HEK293 (cell line): ENCODE measurements around the gene MOGAT3.

Source experiments
- CTCF ChIA-PET: fragments of 350-600 bp; formaldehyde crosslinking; extraction: SDS; loops from one replicate; lab custom pipeline; 2021; ENCODE audit warnings: antibody characterized with exemption; lab: Yijun Ruan, JAX
- POLR2A ChIA-PET: fragments of 300-600 bp; formaldehyde crosslinking; extraction: SDS; loops from one replicate; lab custom pipeline; 2020; ENCODE audit warnings: antibody characterized with exemption, inconsistent platforms; lab: Yijun Ruan, JAX
- H3K27ac ChIP-seq: fragments of 200-500 bp; sonication (Bioruptor generic); 2 replicates; pipeline ENCODE4 v1.5.1; 2014; ENCODE audit warnings: low read depth, low read length, control low read depth, inconsistent platforms; ENCODE audit errors: extremely low read depth
- H3K36me3 ChIP-seq, 2 experiments: fragments of 200-500 bp in 1 of 2; sonication (Bioruptor generic) in 1 of 2; 1 replicate in 1 of 2; 2 replicates in 1 of 2; pipeline ENCODE4 v1.5.1; 2014 to 2017; ENCODE audit warnings: inconsistent platforms in 2 of 2, low read length in 2 of 2; ENCODE audit not compliant: control insufficient read depth in 2 of 2, insufficient read depth in 1 of 2
- H3K4me1 ChIP-seq: fragments of 200-500 bp; sonication (Bioruptor generic); 2 replicates; pipeline ENCODE4 v1.5.1; 2014; ENCODE audit warnings: mild to moderate bottlenecking, low read length, inconsistent platforms; ENCODE audit not compliant: control insufficient read depth, insufficient read depth
- H3K4me3 ChIP-seq: 2 replicates; pipeline ENCODE4 v1.5.1; 2011; ENCODE audit warnings: low read depth, mild to moderate bottlenecking, control low read depth, low read length, moderate library complexity
- H3K9me3 ChIP-seq: fragments of 200-500 bp; sonication (Bioruptor generic); 2 replicates; pipeline ENCODE4 v1.5.1; 2014; ENCODE audit warnings: low read depth, low read length, inconsistent platforms; ENCODE audit not compliant: control insufficient read depth, insufficient read depth
- BCL11B ChIP-seq: fragments of 450-650 bp; formaldehyde crosslinking; IDR thresholded peaks from 2 replicates; pipeline ENCODE4 v1.5.1; 2016; ENCODE audit warnings: low read depth, missing biosample characterization, missing genetic modification characterization
- HOXC10 ChIP-seq: sonication (generic); formaldehyde crosslinking; IDR thresholded peaks from 2 replicates; pipeline ENCODE4 v1.8.1; 2023; ENCODE audit warnings: mild to moderate bottlenecking, missing genetic modification reagents
- KLF16 ChIP-seq: fragments of 450-650 bp; formaldehyde crosslinking; IDR thresholded peaks from 2 replicates; pipeline ENCODE4 v1.5.1; 2017; ENCODE audit warnings: missing biosample characterization, missing genetic modification characterization
- MEIS1 ChIP-seq: sonication (generic); formaldehyde crosslinking; IDR thresholded peaks from 2 replicates; pipeline ENCODE4 v1.8.1; 2022; ENCODE audit warnings: missing genetic modification reagents, mild to moderate bottlenecking, borderline replicate concordance
- MZF1 ChIP-seq: fragments of 450-650 bp; formaldehyde crosslinking; IDR thresholded peaks from 2 replicates; pipeline ENCODE4 v1.5.1; 2017; ENCODE audit warnings: missing biosample characterization, missing genetic modification characterization, borderline replicate concordance
- SP2 ChIP-seq: fragments of 450-650 bp; formaldehyde crosslinking; IDR thresholded peaks from 2 replicates; pipeline ENCODE4 v1.5.1; 2016; ENCODE audit warnings: missing biosample characterization, missing genetic modification characterization
- ZBTB17 ChIP-seq: fragments of 450-650 bp; formaldehyde crosslinking; IDR thresholded peaks from 2 replicates; pipeline ENCODE4 v1.5.1; 2016; ENCODE audit warnings: missing biosample characterization, missing genetic modification characterization
- ZBTB44 ChIP-seq: fragments of 450-650 bp; IDR thresholded peaks from 2 replicates; pipeline ENCODE4 v1.5.1; 2018; ENCODE audit warnings: missing biosample characterization, mild to moderate bottlenecking, missing genetic modification characterization
- ZNF112 ChIP-seq: fragments of 450-650 bp; formaldehyde crosslinking; IDR thresholded peaks from 2 replicates; pipeline ENCODE4 v1.5.0; 2017; ENCODE audit warnings: missing biosample characterization, missing genetic modification characterization
- ZNF202 ChIP-seq: fragments of 450-650 bp; formaldehyde crosslinking; IDR thresholded peaks from 2 replicates; pipeline ENCODE4 v1.5.1; 2016; ENCODE audit warnings: missing biosample characterization, missing genetic modification characterization, borderline replicate concordance
- ZNF211 ChIP-seq: fragments of 450-650 bp; formaldehyde crosslinking; IDR thresholded peaks from 2 replicates; pipeline ENCODE4 v1.5.1; 2016; ENCODE audit warnings: low read depth, missing biosample characterization, missing genetic modification characterization
- ZNF274 ChIP-seq, 2 experiments: fragments of 200-500 bp in 1 of 2; fragments of 450-650 bp in 1 of 2; sonication (Bioruptor generic) in 1 of 2; formaldehyde crosslinking in 1 of 2; IDR thresholded peaks; 2 replicates each; pipeline versions ENCODE4 v1.5.1 to v1.6.1; 2014 to 2016; ENCODE audit warnings: borderline replicate concordance in 1 of 2, inconsistent platforms in 1 of 2, low read length in 1 of 2, missing biosample characterization in 1 of 2, missing genetic modification characterization in 1 of 2
- ZNF362 ChIP-seq: fragments of 450-650 bp; formaldehyde crosslinking; IDR thresholded peaks from 2 replicates; pipeline ENCODE4 v1.5.1; 2016; ENCODE audit warnings: missing biosample characterization, missing genetic modification characterization
- ZNF366 ChIP-seq: fragments of 450-650 bp; formaldehyde crosslinking; conservative IDR thresholded peaks from 2 replicates; pipeline ENCODE4 v1.5.1; 2016; ENCODE audit warnings: missing biosample characterization, missing genetic modification characterization
- ZNF433 ChIP-seq: fragments of 450-650 bp; formaldehyde crosslinking; IDR thresholded peaks from 2 replicates; pipeline ENCODE4 v1.5.1; 2016; ENCODE audit warnings: missing biosample characterization, missing genetic modification characterization, low read depth
- ZNF585B ChIP-seq: fragments of 450-650 bp; formaldehyde crosslinking; IDR thresholded peaks from 2 replicates; pipeline ENCODE4 v1.5.1; 2016; ENCODE audit warnings: missing biosample characterization, missing genetic modification characterization
- ZNF600 ChIP-seq: fragments of 450-650 bp; formaldehyde crosslinking; IDR thresholded peaks from 2 replicates; pipeline ENCODE4 v1.5.1; 2016; ENCODE audit warnings: missing biosample characterization, missing genetic modification characterization
- ZNF677 ChIP-seq: fragments of 450-650 bp; IDR thresholded peaks from 2 replicates; pipeline ENCODE4 v1.5.0; 2018; ENCODE audit warnings: missing biosample characterization, mild to moderate bottlenecking, missing genetic modification characterization, moderate library complexity
- ZNF707 ChIP-seq: fragments of 450-650 bp; formaldehyde crosslinking; IDR thresholded peaks from 2 replicates; pipeline ENCODE4 v1.5.1; 2016; ENCODE audit warnings: missing biosample characterization, missing genetic modification characterization
- ZNF777 ChIP-seq: fragments of 450-650 bp; formaldehyde crosslinking; IDR thresholded peaks from 2 replicates; pipeline ENCODE4 v1.5.1; 2017; ENCODE audit warnings: missing biosample characterization, missing genetic modification characterization, borderline replicate concordance
- ZNF837 ChIP-seq: fragments of 450-650 bp; formaldehyde crosslinking; IDR thresholded peaks from 2 replicates; pipeline ENCODE4 v1.5.1; 2016; ENCODE audit warnings: missing biosample characterization, missing genetic modification characterization
- ZSCAN23 ChIP-seq: fragments of 450-650 bp; formaldehyde crosslinking; IDR thresholded peaks from 2 replicates; pipeline ENCODE4 v1.5.1; 2016; ENCODE audit warnings: missing biosample characterization, missing genetic modification characterization
- ZXDB ChIP-seq: fragments of 450-650 bp; formaldehyde crosslinking; IDR thresholded peaks from 2 replicates; pipeline ENCODE4 v1.5.1; 2016; ENCODE audit warnings: missing biosample characterization, missing genetic modification characterization
- TF ChIP-seq, protein P1 (sequence below): fragments of 450-650 bp; formaldehyde crosslinking; IDR thresholded peaks from 2 replicates; pipeline ENCODE4 v1.5.1; 2016; ENCODE audit warnings: missing biosample characterization, missing genetic modification characterization
- TF ChIP-seq, protein P2 (sequence below): fragments of 450-650 bp; formaldehyde crosslinking; IDR thresholded peaks from 2 replicates; pipeline ENCODE4 v1.5.1; 2016; ENCODE audit warnings: missing biosample characterization, missing genetic modification characterization, borderline replicate concordance
- TF ChIP-seq, protein P3 (sequence below): fragments of 450-650 bp; IDR thresholded peaks from 2 replicates; pipeline ENCODE4 v1.5.1; 2018; ENCODE audit warnings: missing biosample characterization, missing genetic modification characterization

Gene MOGAT3

DNA sequence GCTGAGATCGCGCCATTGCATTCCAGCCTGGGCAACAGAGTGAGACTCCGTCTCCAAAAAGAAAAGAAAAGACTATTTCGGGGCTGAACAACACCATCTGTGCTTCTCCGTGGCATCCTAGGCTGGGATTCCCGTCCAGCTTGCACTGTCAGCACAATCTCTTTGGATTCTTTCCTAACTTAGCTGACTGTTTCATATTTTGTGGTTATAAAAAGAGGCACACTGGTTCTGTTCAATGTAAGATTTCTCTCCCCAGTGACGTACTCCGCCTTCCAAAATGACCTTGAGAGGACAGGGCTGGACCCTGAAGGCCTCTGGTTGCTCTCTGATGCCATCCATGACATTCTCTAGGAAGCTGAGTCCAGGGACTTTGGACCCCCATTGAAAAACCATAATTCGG, 25.9 kb upstream of the MOGAT3 start:
- peaks cover 3 to 24% of the 10 kb centered on the region in 2 experiments; a peak in 2 of 3 replicates for H3K36me3 ChIP-seq
- no peak for TF ChIP-seq MZF1 (tag by site-specific recombination)
- TF ChIP-seq BCL11B (tag by site-specific recombination), result no peak
- TF ChIP-seq ZSCAN23 (tag by site-specific recombination), result no peak
- no peak for TF ChIP-seq ZNF362
- TF ChIP-seq ZNF211 (tag by site-specific recombination), result no peak
- TF ChIP-seq KLF16 (tag by site-specific recombination), result no peak
- no peak for TF ChIP-seq ZNF366
- TF ChIP-seq, protein P1, sequence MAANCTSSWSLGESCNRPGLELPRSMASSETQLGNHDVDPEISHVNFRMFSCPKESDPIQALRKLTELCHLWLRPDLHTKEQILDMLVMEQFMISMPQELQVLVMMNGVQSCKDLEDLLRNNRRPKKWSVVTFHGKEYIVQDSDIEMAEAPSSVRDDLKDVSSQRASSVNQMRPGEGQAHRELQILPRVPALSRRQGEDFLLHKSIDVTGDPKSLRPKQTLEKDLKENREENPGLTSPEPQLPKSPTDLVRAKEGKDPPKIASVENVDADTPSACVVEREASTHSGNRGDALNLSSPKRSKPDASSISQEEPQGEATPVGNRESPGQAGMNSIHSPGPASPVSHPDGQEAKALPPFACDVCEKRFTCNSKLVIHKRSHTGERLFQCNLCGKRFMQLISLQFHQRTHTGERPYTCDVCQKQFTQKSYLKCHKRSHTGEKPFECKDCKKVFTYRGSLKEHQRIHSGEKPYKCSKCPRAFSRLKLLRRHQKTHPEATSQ, result no peak
- no peak for TF ChIP-seq ZNF585B (tag by site-specific recombination)
- H3K4me1 ChIP-seq, result no peaks in the 10 kb centered on the region
- ChIA-PET CTCF (interaction anchor here (0.7 kb wide), 1 partner anchor 20 kb away, joined by 3 read pairs; no protein-coding TSS in a partner anchor), POLR2A (interaction anchor here (1.0 kb wide), 1 partner anchor 9 kb away, joined by 3 read pairs; the partner anchor contains the start of gene ZNHIT1)
- H3K4me3 ChIP-seq, result no peak overlapping the region
- no peaks in the 10 kb centered on the region for H3K9me3 ChIP-seq
- no peak overlapping the region for H3K27ac ChIP-seq

- CTCF ChIA-PET, result interaction anchor here (1.5 kb wide), 1 partner anchor 34 kb away, joined by 5 read pairs; no protein-coding TSS in a partner anchor
- Histone ChIP-seq H3K36me3 (peaks cover 3 to 24% of the 10 kb centered on the region in 2 experiments; a peak in 2 of 3 replicates), H3K27ac (no peak overlapping the region), H3K4me3 (no peak overlapping the region), H3K4me1 (no peaks in the 10 kb centered on the region), H3K9me3 (no peaks in the 10 kb centered on the region)
- TF ChIP-seq ZNF837, result no peak
- TF ChIP-seq KLF16 (tag by site-specific recombination), result no peak
- TF ChIP-seq, protein P2, sequence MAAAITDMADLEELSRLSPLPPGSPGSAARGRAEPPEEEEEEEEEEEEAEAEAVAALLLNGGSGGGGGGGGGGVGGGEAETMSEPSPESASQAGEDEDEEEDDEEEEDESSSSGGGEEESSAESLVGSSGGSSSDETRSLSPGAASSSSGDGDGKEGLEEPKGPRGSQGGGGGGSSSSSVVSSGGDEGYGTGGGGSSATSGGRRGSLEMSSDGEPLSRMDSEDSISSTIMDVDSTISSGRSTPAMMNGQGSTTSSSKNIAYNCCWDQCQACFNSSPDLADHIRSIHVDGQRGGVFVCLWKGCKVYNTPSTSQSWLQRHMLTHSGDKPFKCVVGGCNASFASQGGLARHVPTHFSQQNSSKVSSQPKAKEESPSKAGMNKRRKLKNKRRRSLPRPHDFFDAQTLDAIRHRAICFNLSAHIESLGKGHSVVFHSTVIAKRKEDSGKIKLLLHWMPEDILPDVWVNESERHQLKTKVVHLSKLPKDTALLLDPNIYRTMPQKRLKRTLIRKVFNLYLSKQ (tag by site-specific recombination), result no peak
- TF ChIP-seq ZBTB44 (tag by site-specific recombination), result no peak
- TF ChIP-seq ZNF274 (IDR thresholded peaks at IDR 0.05; ENCODE audit: low read length), result no peak
- no peak for TF ChIP-seq ZNF274 (tag by site-specific recombination; IDR thresholded peaks at IDR 0.05; ENCODE audit: borderline replicate concordance)
- no peak for TF ChIP-seq MEIS1
- no peak for TF ChIP-seq ZXDB
- no peak for TF ChIP-seq ZNF112
- no peak for TF ChIP-seq ZNF202 (tag by site-specific recombination)
- no peak for TF ChIP-seq ZNF433 (tag by site-specific recombination)
- no peak for TF ChIP-seq ZNF677 (tag by site-specific recombination)
- TF ChIP-seq ZBTB17 (tag by site-specific recombination), result no peak
- no peak for TF ChIP-seq ZNF600
- no peak for TF ChIP-seq SP2 (tag by site-specific recombination)
- no peak for TF ChIP-seq HOXC10 (CRISPR knock-in tag)
- TF ChIP-seq ZNF777 (tag by site-specific recombination), result no peak
- no peak for TF ChIP-seq ZNF707 (tag by site-specific recombination)
- TF ChIP-seq, protein P3, sequence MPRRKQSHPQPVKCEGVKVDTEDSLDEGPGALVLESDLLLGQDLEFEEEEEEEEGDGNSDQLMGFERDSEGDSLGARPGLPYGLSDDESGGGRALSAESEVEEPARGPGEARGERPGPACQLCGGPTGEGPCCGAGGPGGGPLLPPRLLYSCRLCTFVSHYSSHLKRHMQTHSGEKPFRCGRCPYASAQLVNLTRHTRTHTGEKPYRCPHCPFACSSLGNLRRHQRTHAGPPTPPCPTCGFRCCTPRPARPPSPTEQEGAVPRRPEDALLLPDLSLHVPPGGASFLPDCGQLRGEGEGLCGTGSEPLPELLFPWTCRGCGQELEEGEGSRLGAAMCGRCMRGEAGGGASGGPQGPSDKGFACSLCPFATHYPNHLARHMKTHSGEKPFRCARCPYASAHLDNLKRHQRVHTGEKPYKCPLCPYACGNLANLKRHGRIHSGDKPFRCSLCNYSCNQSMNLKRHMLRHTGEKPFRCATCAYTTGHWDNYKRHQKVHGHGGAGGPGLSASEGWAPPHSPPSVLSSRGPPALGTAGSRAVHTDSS (tag by site-specific recombination), result no peak
- TF ChIP-seq, all 188 proteins: peak for 0
- POLR2A ChIA-PET, result no interaction called here
Observed at GRCh38 chr7:101225650-101226049, 24.8 kb upstream of the MOGAT3 start.
